Left lung (tissue), 10 donors: ENCODE measurements around the gene THNSL1. TPM values are rescaled to one million over a fixed set of nuclear protein-coding genes. Genes with fewer than 3 reads are reported as not detected.
A peak's percentile ranks its signal among the peaks of the same experiment; 100 is the strongest.

Experiments used
- ATAC-seq: fragments of 200-7000 bp; cut with Tn5 transposase; one replicate; pipeline ENCODE4 v1.9.1; 2020; ENCODE audit warnings: moderate library complexity
- DNase-seq, 4 donors: peaks; one replicate each; pipeline ENCODE4 v3.0.0-alpha.2; 2013 to 2020
- H3K27ac ChIP-seq, 2 donors: fragments of 200-600 bp; sonication (generic) in 1 of 2; one replicate each; pipeline versions ENCODE4 v1.5.0 to v1.8.0; 2020 to 2021
- H3K27me3 ChIP-seq, 2 donors: fragments of 200-600 bp; sonication (generic) in 1 of 2; one replicate each; pipeline versions ENCODE4 v1.5.0 to v1.8.0; 2020 to 2021
- H3K36me3 ChIP-seq, 2 donors: fragments of 200-600 bp; sonication (generic) in 1 of 2; one replicate each; pipeline versions ENCODE4 v1.5.0 to v1.8.0; 2020 to 2021
- H3K4me1 ChIP-seq, 2 donors: fragments of 200-600 bp; one replicate each; pipeline ENCODE4 v1.8.0; 2021
- H3K4me3 ChIP-seq, 2 donors: fragments of 200-600 bp; sonication (generic) in 1 of 2; one replicate each; pipeline versions ENCODE4 v1.5.0 to v1.8.0; 2020 to 2021; ENCODE audit warnings: mild to moderate bottlenecking in 1 of 2
- H3K9me3 ChIP-seq, 2 donors: fragments of 200-600 bp; sonication (generic) in 1 of 2; one replicate each; pipeline versions ENCODE4 v1.5.0 to v1.8.0; 2020 to 2021
- intact Hi-C, 2 donors: fragments of 100-400 bp; cut with DNase I; formaldehyde crosslinking; loops; one replicate each; pipeline versions ENCODE4 v1.11.2 to v1.14.2; 2022
- polyA plus RNA-seq, 6 donors: library from polyadenylated mRNA; unstranded; fragments of 120-200 nt; gene quantifications; one replicate each; pipeline ENCODE4 v1.2.1, GENCODE V29; 2013; ENCODE audit not compliant: insufficient read length in 6 of 6
- total RNA-seq, 2 donors: library from RNA; stranded (reverse); fragmentation: NEBNext Ultra II Directional; extraction: Animal tissue kit (Norgen Biotek cat#: 25700); gene quantifications; one replicate each; pipeline ENCODE4 v1.2.1, GENCODE V29; 2021
- TF ChIP-seq, protein P1 (sequence below), 2 donors: fragments of 200-600 bp; sonication (generic) in 1 of 2; IDR thresholded peaks; one replicate each; pipeline versions ENCODE4 v1.5.0 to v1.8.0; 2021; ENCODE audit warnings: antibody characterized with exemption in 2 of 2
- donor health status: DM: no; HTN: yes; CAD: no.
- donor health status: DM: no; HTN: no; CAD: no.

Gene THNSL1
- total and polyA plus RNA-seq, 8 donors, result 3.9 to 13.6 (median 11.8) TPM

DNA sequence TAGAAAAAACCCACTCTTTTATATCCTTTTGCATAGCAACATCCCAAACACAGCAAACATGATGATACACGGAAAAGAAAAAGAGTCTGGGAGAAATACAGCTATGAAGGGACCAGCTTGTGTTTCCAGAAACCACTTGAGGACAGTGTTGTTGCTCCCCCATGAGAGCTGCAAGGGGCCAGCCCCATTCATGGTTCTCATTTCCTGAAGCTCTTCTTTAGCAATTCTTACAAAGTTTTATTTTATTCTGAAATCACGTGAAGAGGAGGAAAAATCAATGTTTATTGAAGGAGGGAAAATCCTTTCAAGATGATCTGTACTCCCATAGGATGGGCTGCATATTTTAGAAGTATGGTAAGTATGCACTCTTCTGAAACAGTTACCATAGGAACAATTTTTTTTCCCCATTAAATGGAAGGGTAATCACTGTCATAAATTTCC lies 46.6 kb upstream of the THNSL1 start:
- TF ChIP-seq, protein P1, sequence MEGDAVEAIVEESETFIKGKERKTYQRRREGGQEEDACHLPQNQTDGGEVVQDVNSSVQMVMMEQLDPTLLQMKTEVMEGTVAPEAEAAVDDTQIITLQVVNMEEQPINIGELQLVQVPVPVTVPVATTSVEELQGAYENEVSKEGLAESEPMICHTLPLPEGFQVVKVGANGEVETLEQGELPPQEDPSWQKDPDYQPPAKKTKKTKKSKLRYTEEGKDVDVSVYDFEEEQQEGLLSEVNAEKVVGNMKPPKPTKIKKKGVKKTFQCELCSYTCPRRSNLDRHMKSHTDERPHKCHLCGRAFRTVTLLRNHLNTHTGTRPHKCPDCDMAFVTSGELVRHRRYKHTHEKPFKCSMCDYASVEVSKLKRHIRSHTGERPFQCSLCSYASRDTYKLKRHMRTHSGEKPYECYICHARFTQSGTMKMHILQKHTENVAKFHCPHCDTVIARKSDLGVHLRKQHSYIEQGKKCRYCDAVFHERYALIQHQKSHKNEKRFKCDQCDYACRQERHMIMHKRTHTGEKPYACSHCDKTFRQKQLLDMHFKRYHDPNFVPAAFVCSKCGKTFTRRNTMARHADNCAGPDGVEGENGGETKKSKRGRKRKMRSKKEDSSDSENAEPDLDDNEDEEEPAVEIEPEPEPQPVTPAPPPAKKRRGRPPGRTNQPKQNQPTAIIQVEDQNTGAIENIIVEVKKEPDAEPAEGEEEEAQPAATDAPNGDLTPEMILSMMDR (IDR thresholded peaks at IDR 0.05), result no peak

DNA sequence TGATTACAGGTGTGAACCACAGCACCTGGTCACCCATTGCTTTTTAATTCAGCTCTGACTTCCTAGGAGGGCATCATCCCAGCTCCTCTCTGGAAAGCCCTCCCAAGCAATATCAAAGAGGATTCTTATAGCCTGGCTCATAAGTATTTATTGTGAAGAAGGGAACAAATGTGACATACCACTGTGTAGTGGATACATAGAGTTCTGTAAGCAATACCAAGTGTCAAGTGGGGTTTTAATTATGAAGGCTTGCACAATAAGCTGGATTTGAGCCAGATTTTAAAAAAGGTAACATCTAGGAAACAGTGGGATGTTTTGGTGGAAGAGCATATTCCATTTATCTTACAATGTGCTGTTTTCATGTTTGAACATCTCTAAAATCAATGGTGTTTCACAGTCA lies 45.0 kb upstream of the THNSL1 start:
- Histone ChIP-seq H3K4me3 (no peak overlapping the region), H3K36me3 (no peaks in the 10 kb centered on the region), H3K4me1 (no peaks in the 10 kb centered on the region), H3K27ac (no peak overlapping the region), H3K9me3 (no peaks in the 10 kb centered on the region), H3K27me3 (no peaks in the 10 kb centered on the region)
- intact Hi-C loops, result no loop called here
- no peak for ATAC-seq
- no peak for DNase-seq
- TF ChIP-seq, protein P1 (IDR thresholded peaks at IDR 0.05), result no peak

More for the DNA sequence above, 46.6 kb upstream of the THNSL1 start:
- Histone ChIP-seq H3K27me3 (no peaks in the 10 kb centered on the region), H3K4me3 (no peak overlapping the region), H3K36me3 (no peaks in the 10 kb centered on the region), H3K27ac (no peak overlapping the region), H3K4me1 (no peaks in the 10 kb centered on the region), H3K9me3 (no peaks in the 10 kb centered on the region)
- DNase-seq, result no peak
- ATAC-seq, result no peak
- intact Hi-C loops, result no loop called here

DNA sequence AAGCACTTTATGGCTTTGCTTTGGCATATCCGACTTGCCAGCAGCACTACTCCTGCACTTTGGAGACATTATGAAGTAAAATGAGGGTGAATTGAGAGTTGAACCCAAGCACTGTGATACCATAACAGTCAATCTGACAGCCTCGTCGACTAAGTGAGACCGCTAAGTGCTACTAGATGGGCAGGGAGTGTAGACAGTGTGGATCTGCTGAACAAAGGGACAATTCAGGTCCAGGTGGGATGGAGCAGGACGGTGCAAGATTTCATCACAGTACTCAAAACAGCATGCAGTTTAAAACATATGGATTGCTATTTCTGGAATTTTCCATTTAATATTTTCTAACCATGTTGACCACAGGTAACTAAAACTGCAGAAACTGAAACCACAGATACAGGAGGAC lies 43.2 kb upstream of the THNSL1 start:
- TF ChIP-seq, protein P1 (IDR thresholded peaks at IDR 0.05), result no peak
- intact Hi-C loops, result no loop called here

DNA sequence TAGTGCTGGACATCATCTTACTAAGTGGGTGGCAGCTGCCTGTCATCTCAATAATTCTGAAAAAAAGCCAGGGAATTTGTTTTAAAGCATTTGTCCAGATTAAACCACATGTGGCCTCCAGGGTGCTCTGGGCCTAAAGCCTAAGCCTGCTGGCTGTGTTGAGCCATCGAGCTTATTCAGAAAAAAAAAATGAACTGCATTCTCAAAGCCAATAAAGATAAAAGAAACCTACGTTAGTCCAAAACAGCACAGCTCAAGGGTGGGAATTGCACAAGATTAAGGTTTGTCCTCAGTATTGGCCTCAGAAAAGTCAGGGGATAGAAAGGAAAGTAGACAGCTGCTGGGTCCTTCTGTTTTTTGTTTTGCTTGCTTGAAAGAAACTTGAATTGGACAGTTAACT lies 41.4 kb upstream of the THNSL1 start:
- TF ChIP-seq, protein P1 (IDR thresholded peaks at IDR 0.05), result no peak
- DNase-seq (peak in 2 of 4 donors; percentile 65 to 83), ATAC-seq (peak; percentile 65)
- H3K4me3 ChIP-seq, result no peak overlapping the region
- intact Hi-C loops, result no loop called here
- H3K27me3 ChIP-seq, result no peaks in the 10 kb centered on the region
- H3K4me1 ChIP-seq, result no peaks in the 10 kb centered on the region
- peak overlapping the region in 1 of 2 donors; percentile 39 for H3K27ac ChIP-seq
- H3K9me3 ChIP-seq, result no peaks in the 10 kb centered on the region
- H3K36me3 ChIP-seq, result no peaks in the 10 kb centered on the region

More for the DNA sequence above, 43.2 kb upstream of the THNSL1 start:
- ATAC-seq, result no peak
- H3K36me3 ChIP-seq, result no peaks in the 10 kb centered on the region
- no peaks in the 10 kb centered on the region for H3K4me1 ChIP-seq
- H3K9me3 ChIP-seq, result no peaks in the 10 kb centered on the region
- no peaks in the 10 kb centered on the region for H3K27me3 ChIP-seq
- H3K27ac ChIP-seq, result no peak overlapping the region
- no peak overlapping the region for H3K4me3 ChIP-seq
- no peak for DNase-seq

DNA sequence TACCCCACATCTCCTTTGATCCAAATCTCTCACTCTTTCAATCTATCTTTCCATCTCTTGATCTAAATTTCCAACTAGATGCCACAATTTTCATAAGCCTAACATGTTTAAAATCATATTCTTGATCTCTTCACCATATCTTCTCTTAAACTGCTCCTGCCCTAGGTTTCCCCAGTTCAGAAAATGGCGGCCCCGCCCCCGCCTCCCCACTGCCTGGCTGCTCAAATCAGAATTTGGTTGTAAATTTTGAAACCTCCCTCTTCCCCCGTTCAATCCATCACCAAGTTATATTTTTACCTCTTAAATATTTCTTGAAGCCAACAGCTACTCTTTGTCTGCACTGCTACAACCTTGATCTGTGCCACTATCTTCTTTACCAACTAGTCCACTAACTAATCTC lies 36.7 kb upstream of the THNSL1 start:
- Histone ChIP-seq H3K4me3 (no peak overlapping the region), H3K36me3 (no peaks in the 10 kb centered on the region), H3K27me3 (no peaks in the 10 kb centered on the region), H3K9me3 (no peaks in the 10 kb centered on the region), H3K27ac (no peak overlapping the region), H3K4me1 (no peaks in the 10 kb centered on the region)
- no peak for DNase-seq
- ATAC-seq, result no peak
- TF ChIP-seq, protein P1 (IDR thresholded peaks at IDR 0.05), result no peak
- intact Hi-C loops, result no loop called here
